HG03060 (cell line): ENCODE data around the gene ZNF69.
"Not testable (repeated sequence)": the region's sequence is repeated elsewhere in the genome, so short reads cannot be mapped to it uniquely, and the experiment has no call there.

ENCODE experiments used
- ATAC-seq: cut with Tn5 transposase; IDR thresholded peaks from one replicate; pipeline ENCODE4 v1.9.1; 2021; ENCODE audit warnings: low read depth, moderate number of reproducible peaks; ENCODE audit not compliant: unreplicated experiment

Gene ZNF69

GRCh38 chr19:11949614-11950080 lies 62.1 kb downstream of the ZNF69 start:
- not testable (repeated sequence) for ATAC-seq

- ATAC-seq: no peak
These were observed 62.7 kb downstream of the ZNF69 start for GRCh38 chr19:11950312-11950711.
